Measurements from ENCODE around the gene DOC2B.
"Not testable (repeated sequence)": the region's sequence is repeated elsewhere in the genome, so short reads cannot be mapped to it uniquely, and the experiment has no call there.

DOC2B gene

DNA sequence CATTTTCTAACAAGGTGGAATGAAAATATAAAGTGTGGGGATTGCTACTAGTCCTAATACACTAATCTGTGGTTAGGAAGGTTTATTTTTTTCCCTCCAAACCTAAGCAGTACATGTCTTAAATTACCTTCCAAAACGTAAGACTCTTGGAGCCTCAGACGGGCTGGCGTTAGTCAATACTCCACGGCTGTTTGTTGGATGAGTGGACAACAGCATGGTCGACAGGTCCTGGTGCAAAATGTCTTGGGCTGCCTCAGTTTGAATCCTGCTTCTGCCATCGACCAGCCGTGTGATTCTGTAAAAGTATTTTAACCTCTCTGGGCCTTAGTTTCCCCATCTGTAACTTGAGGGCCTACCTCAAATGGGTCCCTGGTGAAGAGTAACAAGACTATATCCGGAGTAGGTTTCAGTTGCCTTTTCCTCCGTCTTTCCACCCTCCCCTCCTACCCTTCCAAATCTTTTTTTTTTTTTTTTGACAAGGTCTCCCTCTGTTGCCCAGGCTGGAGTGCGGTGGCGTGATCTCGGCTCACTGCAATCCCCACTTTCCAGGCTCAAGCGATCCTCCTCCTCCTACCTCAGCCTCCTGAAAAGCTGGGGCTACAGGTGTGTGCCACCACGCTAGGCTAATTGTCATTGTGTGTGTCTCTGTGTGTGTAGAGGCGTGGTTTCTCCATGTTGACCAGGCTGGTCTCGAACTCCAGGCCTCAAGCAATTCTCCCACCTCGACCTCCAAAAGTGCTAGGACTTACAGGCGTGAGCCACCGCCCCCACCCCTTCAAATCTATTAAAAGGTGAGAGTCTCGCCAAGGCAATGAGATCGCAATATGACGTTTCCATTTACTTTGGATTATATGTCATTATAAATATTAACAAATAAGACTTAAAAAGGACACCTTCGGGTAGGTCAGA lies 38.3 kb downstream of the DOC2B start:
- no peak for DNase-seq

DNA sequence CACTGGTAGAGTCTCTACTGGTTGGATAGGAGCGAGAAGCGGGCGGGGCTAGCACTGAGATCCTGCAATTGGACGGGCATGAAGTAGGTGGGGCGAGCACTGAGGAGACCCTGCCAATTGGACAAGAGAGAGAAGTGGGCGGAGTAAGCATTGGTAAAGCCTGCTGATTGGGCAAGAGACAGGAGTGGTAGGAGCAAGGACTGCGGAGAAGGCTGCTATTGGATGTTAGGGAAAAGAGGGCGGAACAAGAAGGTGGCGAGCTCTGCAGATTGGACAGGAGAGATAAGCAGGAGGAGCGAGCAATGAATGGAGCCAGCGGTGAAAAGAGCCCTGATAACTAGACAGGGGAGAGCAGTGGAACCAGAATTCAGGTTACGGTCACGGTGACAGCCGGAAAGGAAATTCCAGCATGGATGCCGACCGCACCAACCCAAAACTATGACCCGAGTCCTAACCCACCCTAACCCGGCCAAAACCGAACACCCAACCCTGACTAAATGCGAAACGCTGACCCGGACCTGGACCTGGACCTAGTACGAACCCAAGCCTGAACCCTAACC lies 39.3 kb downstream of the DOC2B start:
- no peak for DNase-seq

DNA sequence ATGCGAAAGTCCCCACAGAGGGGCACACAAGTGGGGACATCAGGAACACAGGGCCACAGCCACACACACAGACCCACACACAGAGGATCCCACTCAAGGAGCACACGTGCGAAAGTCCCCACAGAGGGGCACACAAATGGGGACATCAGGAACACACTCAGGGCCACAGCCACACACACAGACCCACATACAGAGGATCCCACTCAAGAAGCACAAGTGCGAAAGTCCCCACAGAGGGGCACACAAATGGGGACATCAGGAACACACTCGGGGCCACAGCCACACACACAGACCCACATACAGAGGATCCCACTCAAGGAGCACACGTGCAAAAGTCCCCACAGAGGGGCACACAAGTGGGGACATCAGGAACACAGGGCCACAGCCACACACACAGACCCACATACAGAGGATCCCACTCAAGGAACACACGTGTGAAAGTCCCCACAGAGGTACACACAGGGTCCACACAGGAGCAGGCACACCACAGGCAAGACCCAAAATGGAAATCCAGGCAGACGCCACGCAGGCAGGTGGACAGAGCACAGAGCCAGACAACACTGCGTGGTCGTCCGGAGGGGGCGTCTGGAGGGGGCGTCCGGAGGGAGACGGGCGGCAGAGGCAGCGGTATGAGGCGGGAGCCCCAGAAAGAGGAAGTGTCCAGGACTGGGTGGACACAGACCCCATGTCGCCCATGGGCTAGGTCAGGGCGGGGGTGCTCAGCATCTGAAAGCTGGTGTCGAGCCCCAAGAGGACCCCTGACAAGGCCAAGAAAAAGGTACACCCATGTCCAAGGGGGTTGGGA lies 41.8 kb downstream of the DOC2B start:
- not testable (repeated sequence) for DNase-seq

- DNase-seq: not testable (repeated sequence)
Measured at GRCh38 chr17:137166-137807, 44.2 kb downstream of the DOC2B start, which contains the start of gene SCGB1C2. SCGB1C2 (plus strand) TSS chr17:137569; CDS start chr17:137591, 22 bp downstream.

GRCh38 chr17:136531-136930 lies 44.9 kb downstream of the DOC2B start:
- DNase-seq: not testable (repeated sequence)

- DNase-seq: not testable (repeated sequence)
Measured at GRCh38 chr17:135895-136294, 45.6 kb downstream of the DOC2B start.

- DNase-seq: not testable (repeated sequence)
Measured at GRCh38 chr17:135022-135421, 46.4 kb downstream of the DOC2B start.

- not testable (repeated sequence) for DNase-seq
Measured at GRCh38 chr17:134332-134785, 47.1 kb downstream of the DOC2B start.

GRCh38 chr17:133932-134331 lies 47.5 kb downstream of the DOC2B start:
- not testable (repeated sequence) for DNase-seq

- DNase-seq: not testable (repeated sequence)
Measured at GRCh38 chr17:118339-118917, 63.0 kb downstream of the DOC2B start.

GRCh38 chr17:113111-113510 lies 68.3 kb downstream of the DOC2B start:
- DNase-seq: not testable (repeated sequence)

Data from NCI-H510A treated with DMSO at 0.1 percent for 48 hours (cell line).